ENCODE data around the gene RPL14. TPM values are rescaled to one million over a fixed set of nuclear protein-coding genes. Genes with fewer than 3 reads are reported as not detected.

RPL14 gene
- total and polyA plus RNA-seq, 2 of the 13 experiments (the other 11 are each of a cell fraction or from before 2014, with no cell fraction given), result 502 to 1,291 TPM

GRCh38 chr3:40505599-40506462, 48.7 kb downstream of the RPL14 start, which contains the start of gene ZNF620 (continued):
- no peak for TF ChIP-seq NCOA5 (CRISPR knock-in tag; IDR thresholded peaks at IDR 0.05)
- 0 out of 2 replicates have a peak, but pooled peaks have one; percentile 60 for TF ChIP-seq NFKBIZ (CRISPR knock-in tag; IDR thresholded peaks at IDR 0.05)
- TF ChIP-seq ZNF710 (CRISPR knock-in tag; IDR thresholded peaks at IDR 0.05; ENCODE audit: borderline replicate concordance), result 0 out of 2 replicates have a peak, but pooled peaks have one; percentile 67
- peak; percentile 51 for TF ChIP-seq ZEB1 (IDR thresholded peaks at IDR 0.05; ENCODE audit: insufficient replicate concordance, low read depth)
- TF ChIP-seq ZNF784 (CRISPR knock-in tag; IDR thresholded peaks at IDR 0.05; ENCODE audit: borderline replicate concordance), result no peak
- TF ChIP-seq HOXA3 (CRISPR knock-in tag; IDR thresholded peaks at IDR 0.05), result peak; percentile 81
- TF ChIP-seq GRHL1 (CRISPR knock-in tag; conservative IDR thresholded peaks at IDR 0.05), result no peak
- TF ChIP-seq ZNF367 (CRISPR knock-in tag; IDR thresholded peaks at IDR 0.05; ENCODE audit: borderline replicate concordance), result no peak
- 0 out of 2 replicates have a peak, but pooled peaks have one; percentile 59 for TF ChIP-seq ZNF839 (CRISPR knock-in tag; IDR thresholded peaks at IDR 0.05; ENCODE audit: borderline replicate concordance)
- TF ChIP-seq TGIF2 (CRISPR knock-in tag; IDR thresholded peaks at IDR 0.05), result no peak
- TF ChIP-seq MIER2 (CRISPR knock-in tag; IDR thresholded peaks at IDR 0.05), result 0 out of 2 replicates have a peak, but pooled peaks have one; percentile 14
- TF ChIP-seq TP53 (CRISPR knock-in tag; conservative IDR thresholded peaks at IDR 0.05), result no peak
- TF ChIP-seq PITX1 (CRISPR knock-in tag; IDR thresholded peaks at IDR 0.05), result no peak
- TF ChIP-seq ZNF564 (CRISPR knock-in tag; IDR thresholded peaks at IDR 0.05), result no peak
- TF ChIP-seq RBM22 (optimal IDR thresholded peaks at IDR 0.05; ENCODE audit: low read length), result no peak
- TF ChIP-seq ZNF646 (CRISPR knock-in tag; IDR thresholded peaks at IDR 0.05), result no peak
- TF ChIP-seq MBD4 (IDR thresholded peaks at IDR 0.05; ENCODE audit: borderline replicate concordance, low read length), result no peak
